H1 (cell line): ENCODE data around the gene MAPRE2. TPM values are rescaled to one million over a fixed set of nuclear protein-coding genes. Genes with fewer than 3 reads are reported as not detected.

Source experiments
- ATF2 ChIP-seq: IDR thresholded peaks from 2 replicates; pipeline ENCODE4 v1.6.1; 2012; ENCODE audit warnings: low read length, inconsistent platforms
- FOSL1 ChIP-seq: IDR thresholded peaks from 2 replicates; pipeline ENCODE4 v1.6.1; 2011; ENCODE audit warnings: mild to moderate bottlenecking, low read depth, low read length, moderate library complexity; ENCODE audit not compliant: insufficient read depth
- KDM1A ChIP-seq: fragments of 200-600, 300-600 bp; sonication (generic); IDR thresholded peaks from 2 replicates; pipeline ENCODE4 v1.7.1; 2016; ENCODE audit warnings: mild to moderate bottlenecking, low read length, borderline replicate concordance
- POLR2A ChIP-seq, 2 experiments: IDR thresholded peaks; 1 replicate in 1 of 2; 2 replicates in 1 of 2; pipeline ENCODE4 v1.6.1; 2011; ENCODE audit warnings: low read depth in 2 of 2, low read length in 2 of 2, mild to moderate bottlenecking in 2 of 2; ENCODE audit errors: control extremely low read depth in 1 of 2
- polyA plus RNA-seq, 7 experiments: library from polyadenylated mRNA; depleted of rRNA in 3 of 7; stranded (reverse) in 5 of 7; unstranded in 2 of 7; fragments of >200 nt in 5 of 7; fragments of 200-250 nt in 2 of 7; gene quantifications; 1 replicate in 5 of 7; 2 replicates in 1 of 7; 4 replicates in 1 of 7; pipeline versions ENCODE4 v1.2.1 to v1.2.3, GENCODE V29; 2011 to 2013; ENCODE audit warnings: missing spikeins in 2 of 7, mixed read lengths in 2 of 7
- total RNA-seq: library from RNA; stranded (reverse); fragmentation: NEBNext Ultra II Directional; extraction: Animal tissue kit (Norgen Biotek cat#: 25700); gene quantifications from 2 replicates; pipeline ENCODE4 v1.2.1, GENCODE V29; 2021
- TF ChIP-seq, protein P1 (sequence below): IDR thresholded peaks from 2 replicates; pipeline ENCODE4 v1.6.1; 2012; ENCODE audit warnings: inconsistent platforms

MAPRE2 gene
- total and polyA plus RNA-seq, 2 of the 8 experiments (the other 6 are each of a cell fraction or from before 2014, with no cell fraction given): 32.6 to 33.1 TPM

DNA sequence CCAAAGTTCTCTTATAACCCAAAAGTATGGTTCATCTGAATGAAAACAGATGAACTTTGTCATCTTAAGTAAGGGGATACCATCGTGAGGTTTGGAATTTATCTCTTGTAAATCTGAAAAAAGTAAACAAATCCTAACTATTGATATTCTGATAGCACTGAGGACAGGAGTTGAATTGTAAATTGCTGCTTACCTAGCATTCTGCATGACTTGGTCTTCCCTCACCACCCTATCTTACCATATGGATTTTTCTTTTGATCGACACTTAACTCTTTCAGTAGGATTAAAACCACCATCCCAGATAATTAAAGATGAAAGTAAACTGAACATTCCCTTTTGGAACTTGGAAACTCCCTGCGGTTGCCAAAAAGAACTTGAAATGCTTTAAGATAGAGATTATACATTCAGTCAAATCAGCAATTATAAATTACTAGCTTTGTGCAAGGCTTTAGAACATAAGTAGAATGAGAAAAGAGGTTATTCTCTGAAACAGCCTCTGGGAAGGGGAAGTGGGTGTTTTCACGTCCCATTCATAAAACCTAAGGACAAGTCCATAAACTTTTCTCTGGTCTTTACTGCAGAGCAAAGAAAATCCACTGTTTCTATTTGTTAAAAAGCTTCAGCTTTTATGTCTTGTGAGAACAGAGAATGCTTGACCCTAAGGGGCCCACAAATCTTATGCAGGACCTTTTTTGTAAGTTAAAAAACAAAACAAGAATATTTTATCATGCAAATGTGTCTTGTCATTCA lies 149.9 kb downstream of the MAPRE2 start (continued):
- TF ChIP-seq KDM1A: no peak
- TF ChIP-seq POLR2A (IDR thresholded peaks at IDR 0.05; ENCODE audit: control extremely low read depth in 1 of 2, low read depth in 2 of 2, low read length in 2 of 2): no peak
- no peak for TF ChIP-seq FOSL1
- no peak for TF ChIP-seq ATF2
- TF ChIP-seq, protein P1, sequence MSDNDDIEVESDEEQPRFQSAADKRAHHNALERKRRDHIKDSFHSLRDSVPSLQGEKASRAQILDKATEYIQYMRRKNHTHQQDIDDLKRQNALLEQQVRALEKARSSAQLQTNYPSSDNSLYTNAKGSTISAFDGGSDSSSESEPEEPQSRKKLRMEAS: no peak
